GM21529 (cell line): Measurements from ENCODE around the gene LIMCH1.

Experiments used
- ATAC-seq: cut with Tn5 transposase; IDR thresholded peaks from one replicate; pipeline ENCODE4 v1.9.1; 2021; ENCODE audit not compliant: unreplicated experiment

LIMCH1 gene

GRCh38 chr4:41528512-41529205, 9.3 kb upstream of the LIMCH1 start:
- ATAC-seq, result no peak

- ATAC-seq, result no peak
Observed at GRCh38 chr4:41530741-41531140, 7.2 kb upstream of the LIMCH1 start.

GRCh38 chr4:41532336-41532735, 5.6 kb upstream of the LIMCH1 start:
- no peak for ATAC-seq

- ATAC-seq, result no peak
Observed at GRCh38 chr4:41532882-41533281, 5.1 kb upstream of the LIMCH1 start.

GRCh38 chr4:41533680-41534079, 4.3 kb upstream of the LIMCH1 start:
- ATAC-seq, result no peak

GRCh38 chr4:41534404-41534803, 3.6 kb upstream of the LIMCH1 start:
- ATAC-seq, result no peak

GRCh38 chr4:41535911-41536371, 2.0 kb upstream of the LIMCH1 start:
- no peak for ATAC-seq

GRCh38 chr4:41537292-41537890, 566 bp upstream of the LIMCH1 start:
- no peak for ATAC-seq

- no peak for ATAC-seq
Observed at GRCh38 chr4:41538887-41539498, 1.0 kb downstream of the LIMCH1 start.

- ATAC-seq, result no peak
Observed at GRCh38 chr4:41539711-41540110, 1.8 kb downstream of the LIMCH1 start.

- no peak for ATAC-seq
Observed at GRCh38 chr4:41540687-41541086, 2.7 kb downstream of the LIMCH1 start.

- ATAC-seq, result no peak
Observed at GRCh38 chr4:41541687-41542094, 3.7 kb downstream of the LIMCH1 start.

GRCh38 chr4:41542526-41543275, 4.7 kb downstream of the LIMCH1 start:
- ATAC-seq, result no peak

- ATAC-seq, result no peak
Observed at GRCh38 chr4:41545238-41545637, 7.3 kb downstream of the LIMCH1 start.

- ATAC-seq, result no peak
Observed at GRCh38 chr4:41546638-41547037, 8.7 kb downstream of the LIMCH1 start.

GRCh38 chr4:41548305-41548880, 10.4 kb downstream of the LIMCH1 start:
- no peak for ATAC-seq

- no peak for ATAC-seq
Observed at GRCh38 chr4:41549478-41549877, 11.5 kb downstream of the LIMCH1 start.

GRCh38 chr4:41550308-41550707, 12.4 kb downstream of the LIMCH1 start:
- no peak for ATAC-seq

- no peak for ATAC-seq
Observed at GRCh38 chr4:41551536-41551935, 13.6 kb downstream of the LIMCH1 start.

- no peak for ATAC-seq
Observed at GRCh38 chr4:41554905-41555304, 16.9 kb downstream of the LIMCH1 start.

GRCh38 chr4:41556526-41556925, 18.6 kb downstream of the LIMCH1 start:
- ATAC-seq, result no peak
